ENCODE data around the gene SYT3. TPM values are rescaled to one million over a fixed set of nuclear protein-coding genes. Genes with fewer than 3 reads are reported as not detected.

The SYT3 gene
- total and polyA plus RNA-seq, 2 donors (not counting 3 experiments of a cell fraction or from before 2014, with no cell fraction given) = 0.11 to 0.53 TPM

DNA sequence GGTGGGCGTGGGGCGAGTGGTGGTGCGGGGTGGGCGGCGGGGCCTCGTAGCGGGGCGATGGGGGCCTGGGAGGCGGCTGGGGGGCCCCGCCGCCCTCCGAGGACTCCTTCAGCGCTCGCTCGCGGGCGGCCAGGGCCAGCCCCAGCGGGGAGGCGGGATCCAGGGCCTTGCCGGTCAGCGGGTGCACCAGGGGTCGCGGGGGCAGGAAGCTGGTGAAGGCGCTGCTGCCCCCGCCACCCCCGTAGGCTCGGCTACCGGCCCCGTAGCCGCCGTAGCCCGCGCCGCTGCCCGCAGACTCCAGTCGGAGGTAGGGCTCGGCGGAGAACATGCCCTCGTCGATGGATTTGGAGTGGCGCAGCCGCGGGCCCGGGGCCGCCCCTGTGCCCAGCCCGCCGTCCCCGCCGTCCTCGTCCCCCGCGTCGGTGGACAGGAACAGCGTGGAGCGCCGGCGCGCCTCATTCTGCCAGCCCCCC, 28.1 kb upstream of the SYT3 start:
- Histone ChIP-seq H3K79me2 (ENCODE audit: control insufficient read depth, insufficient read depth, low read length) (no peaks in the 10 kb centered on the region), H3K27me3 (ENCODE audit: control insufficient read depth in 2 of 2, insufficient read depth in 2 of 2, low read length in 2 of 2) (peaks cover 17 to 31% of the 10 kb centered on the region in 2 experiments), H2AFZ (ENCODE audit: low read depth, low read length) (no peak overlapping the region), H3K27ac (ENCODE audit: insufficient read depth, low read depth, low read length) (no peak overlapping the region), H3K36me3 (ENCODE audit: control insufficient read depth in 2 of 2, extremely low read depth in 1 of 2, insufficient read depth in 2 of 2, low read length in 2 of 2) (no peaks in the 10 kb centered on the region), H3K9me1 (replicated peaks; ENCODE audit: control insufficient read depth, extremely low read depth, insufficient read depth, low read length) (no peaks in the 10 kb centered on the region), H3K4me3 (replicated peaks in 1 of 3; ENCODE audit: insufficient read depth in 1 of 3, low read depth in 1 of 3, low read length in 3 of 3) (no peak overlapping the region), H4K20me1 (replicated peaks; ENCODE audit: control insufficient read depth, extremely low read depth, insufficient read depth, low read length) (no peaks in the 10 kb centered on the region), H3K9ac (replicated peaks; ENCODE audit: extremely low read depth, insufficient read depth, low read length) (no peak overlapping the region), H3K4me2 (ENCODE audit: insufficient read depth, low read length) (no peak overlapping the region), H3K9me3 (replicated peaks; ENCODE audit: control insufficient read depth, insufficient read depth, low read length) (no peaks in the 10 kb centered on the region), H3K4me1 (ENCODE audit: control insufficient read depth, extremely low read depth, insufficient read depth, low read length) (no peaks in the 10 kb centered on the region)
- BruUV-seq (replicated peaks) = no TSS peak
- no peak for DNase-seq (ENCODE audit: low read depth, low spot score)
- CTCF ChIA-PET = interaction anchor here (3.4 kb wide), 1 partner anchor 115 kb away, joined by 83 read pairs; no protein-coding TSS in a partner anchor
- dilution Hi-C loops (cut with MboI; ENCODE audit: extremely low pct_ligation_motif_present, low sequenced_read_pairs) = no loop called here
- TF ChIP-seq MYC (IDR thresholded peaks at IDR 0.05; ENCODE audit: low read depth, low read length) = no peak
- TF ChIP-seq JUN (IDR thresholded peaks at IDR 0.05; ENCODE audit: borderline replicate concordance, insufficient read depth, insufficient read length, low read depth) = no peak
- TF ChIP-seq, protein P1, sequence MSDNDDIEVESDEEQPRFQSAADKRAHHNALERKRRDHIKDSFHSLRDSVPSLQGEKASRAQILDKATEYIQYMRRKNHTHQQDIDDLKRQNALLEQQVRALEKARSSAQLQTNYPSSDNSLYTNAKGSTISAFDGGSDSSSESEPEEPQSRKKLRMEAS (IDR thresholded peaks at IDR 0.05; ENCODE audit: insufficient read depth, insufficient read length) = no peak
- TF ChIP-seq POLR2AphosphoS5 (IDR thresholded peaks at IDR 0.05; ENCODE audit: insufficient read depth, low read depth, low read length) = no peak
- TF ChIP-seq EZH2 (IDR thresholded peaks at IDR 0.05; ENCODE audit: borderline replicate concordance, low read depth, low read length, severe bottlenecking) = peak; percentile 99
- no peak for TF ChIP-seq FOS (IDR thresholded peaks at IDR 0.05; ENCODE audit: borderline replicate concordance, insufficient read depth, low read length)
- POLR2A ChIA-PET = no interaction called here
- no peak for FAIRE-seq
- intact Hi-C loops (cut with micrococcal nuclease) = loop anchor here (2.0 kb wide), 1 partner anchor 37 kb away; no protein-coding TSS in a partner anchor

DNA sequence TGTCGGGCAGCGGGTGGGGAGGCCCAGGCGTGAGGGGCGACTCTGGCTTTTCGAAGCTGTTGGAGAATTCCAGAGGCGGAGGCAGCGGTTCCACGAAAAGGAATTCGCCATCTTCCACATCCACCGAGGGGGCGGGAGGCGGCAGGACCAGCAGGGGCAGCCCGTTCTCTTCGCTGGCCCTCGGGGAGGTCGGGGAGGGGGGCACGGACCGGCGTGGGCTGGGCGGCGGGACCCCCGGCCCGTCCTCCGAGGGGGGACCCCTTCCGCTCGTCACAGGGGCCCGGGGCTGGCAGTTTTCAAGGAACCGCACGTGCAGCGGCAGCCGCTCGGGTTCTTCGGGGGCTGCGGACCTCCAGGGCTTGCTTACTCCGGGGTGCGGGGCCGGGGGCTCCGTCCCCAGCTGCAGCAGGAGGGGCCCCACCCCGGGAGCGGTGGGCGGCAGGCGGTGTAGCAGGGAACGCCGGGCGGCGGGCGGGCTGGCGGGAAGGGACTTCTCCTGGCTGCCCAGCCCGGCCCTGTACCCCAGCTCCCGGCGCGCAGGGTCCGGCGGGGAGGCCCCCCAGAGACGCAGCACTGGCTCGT, 27.6 kb upstream of the SYT3 start:
- H3K27me3 ChIP-seq (ENCODE audit: control insufficient read depth in 2 of 2, insufficient read depth in 2 of 2, low read length in 2 of 2) = peaks cover 17 to 31% of the 10 kb centered on the region in 2 experiments
- DNase-seq (ENCODE audit: low read depth, low spot score) (no peak), FAIRE-seq (no peak)
- no peaks in the 10 kb centered on the region for H3K9me3 ChIP-seq (replicated peaks; ENCODE audit: control insufficient read depth, insufficient read depth, low read length)
- CTCF ChIA-PET = interaction anchor here (1.9 kb wide), 1 partner anchor 117 kb away, joined by 4 read pairs; no protein-coding TSS in a partner anchor
- no peak overlapping the region for H3K27ac ChIP-seq (ENCODE audit: insufficient read depth, low read depth, low read length)
- POLR2A ChIA-PET = no interaction called here
- no TSS peak for BruUV-seq (replicated peaks)
- no peak overlapping the region for H3K4me3 ChIP-seq (replicated peaks in 1 of 3; ENCODE audit: insufficient read depth in 1 of 3, low read depth in 1 of 3, low read length in 3 of 3)
- no peaks in the 10 kb centered on the region for H4K20me1 ChIP-seq (replicated peaks; ENCODE audit: control insufficient read depth, extremely low read depth, insufficient read depth, low read length)
- H3K79me2 ChIP-seq (ENCODE audit: control insufficient read depth, insufficient read depth, low read length) = no peaks in the 10 kb centered on the region
- dilution Hi-C loops (cut with MboI; ENCODE audit: extremely low pct_ligation_motif_present, low sequenced_read_pairs) (no loop called here), intact Hi-C loops (cut with micrococcal nuclease) (no loop called here)
- no peaks in the 10 kb centered on the region for H3K9me1 ChIP-seq (replicated peaks; ENCODE audit: control insufficient read depth, extremely low read depth, insufficient read depth, low read length)
- no peak overlapping the region for H3K4me2 ChIP-seq (ENCODE audit: insufficient read depth, low read length)
- H2AFZ ChIP-seq (ENCODE audit: low read depth, low read length) = no peak overlapping the region
- no peak overlapping the region for H3K9ac ChIP-seq (replicated peaks; ENCODE audit: extremely low read depth, insufficient read depth, low read length)
- TF ChIP-seq EZH2 (IDR thresholded peaks at IDR 0.05; ENCODE audit: borderline replicate concordance, low read depth, low read length, severe bottlenecking) (peak; percentile 97), POLR2AphosphoS5 (IDR thresholded peaks at IDR 0.05; ENCODE audit: insufficient read depth, low read depth, low read length) (no peak)
- H3K36me3 ChIP-seq (ENCODE audit: control insufficient read depth in 2 of 2, extremely low read depth in 1 of 2, insufficient read depth in 2 of 2, low read length in 2 of 2) = no peaks in the 10 kb centered on the region
- H3K4me1 ChIP-seq (ENCODE audit: control insufficient read depth, extremely low read depth, insufficient read depth, low read length) = no peaks in the 10 kb centered on the region
